DMS53 treated with DMSO at 0.1 percent for 48 hours (cell line): Measurements from ENCODE around the gene LITAF.

Experiments
- DNase-seq: peaks from one replicate; lab custom pipeline; 2025; ENCODE audit not compliant: unreplicated experiment; lab: John Stamatoyannopoulos, UW

LITAF gene

DNA sequence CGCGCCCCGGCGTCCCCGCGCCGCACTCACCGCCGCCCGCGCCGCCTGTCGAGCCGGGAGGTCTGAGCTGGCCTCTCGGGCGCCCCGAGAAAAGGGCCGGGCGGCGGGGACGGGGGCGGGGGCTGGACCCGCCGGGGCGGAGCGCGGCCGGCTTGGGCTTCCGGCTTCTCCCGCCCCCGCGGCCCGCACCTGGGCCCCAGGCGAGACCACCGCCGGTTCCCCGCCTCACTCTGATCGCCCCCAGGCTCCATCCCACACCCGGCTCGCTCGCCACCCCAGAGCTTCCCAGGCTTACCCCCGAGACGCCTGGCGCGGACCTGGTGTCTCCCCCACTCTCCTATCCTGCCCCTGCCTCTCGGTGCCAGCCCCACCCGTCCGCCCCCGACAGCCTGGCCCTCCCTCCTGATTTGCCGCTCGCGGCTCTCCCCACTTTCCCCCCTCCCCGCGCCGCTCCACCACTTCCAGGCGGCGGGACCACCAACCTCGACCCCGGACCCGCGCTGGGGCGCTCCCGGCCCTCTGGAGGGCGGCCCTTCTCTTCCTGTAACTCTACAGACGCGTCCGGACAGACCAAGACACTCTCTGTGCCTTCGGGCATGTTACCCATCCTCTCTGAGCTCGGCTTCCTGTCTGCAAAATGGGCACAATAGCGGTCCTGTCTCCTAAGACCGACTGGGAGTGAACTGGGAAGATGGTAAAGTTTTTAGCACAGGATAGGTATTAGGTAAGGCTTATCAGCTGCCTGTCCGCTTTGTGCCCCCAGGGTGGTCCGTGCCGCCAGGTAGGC, at the start of gene LITAF:
Gene LITAF, minus strand, starts transcription at position 64 of the 787 bp plus-strand sequence. CDS start 30,189 bp downstream, outside the sequence.
- no peak for DNase-seq

DNA sequence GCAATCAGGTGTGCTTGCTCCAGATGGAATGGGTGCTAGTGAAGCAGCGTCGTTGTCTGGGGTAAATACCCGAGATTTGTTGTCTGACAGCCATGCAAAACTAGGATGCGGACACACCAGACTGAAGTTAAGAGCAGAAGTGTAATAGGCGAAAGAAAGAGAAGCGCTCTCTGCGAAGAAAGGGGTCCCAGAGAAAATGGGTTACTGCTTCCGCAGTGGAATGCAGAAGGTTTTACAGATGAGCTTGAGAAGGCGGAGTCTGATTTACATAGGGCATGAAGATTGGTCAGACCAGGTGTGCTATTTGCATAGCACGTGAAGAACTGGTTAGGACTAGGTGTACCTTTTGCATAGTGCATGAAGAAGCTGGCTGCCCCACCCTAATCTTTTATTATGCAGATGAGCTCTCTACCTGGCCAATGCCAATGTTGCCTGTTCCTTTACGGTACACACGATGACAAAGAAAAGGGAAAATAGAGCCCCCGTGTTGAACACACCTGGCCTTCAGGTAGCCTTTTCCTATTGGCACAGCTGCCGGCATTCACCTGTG, 49.5 kb upstream of the LITAF start:
- peak; percentile 93 for DNase-seq

DNA sequence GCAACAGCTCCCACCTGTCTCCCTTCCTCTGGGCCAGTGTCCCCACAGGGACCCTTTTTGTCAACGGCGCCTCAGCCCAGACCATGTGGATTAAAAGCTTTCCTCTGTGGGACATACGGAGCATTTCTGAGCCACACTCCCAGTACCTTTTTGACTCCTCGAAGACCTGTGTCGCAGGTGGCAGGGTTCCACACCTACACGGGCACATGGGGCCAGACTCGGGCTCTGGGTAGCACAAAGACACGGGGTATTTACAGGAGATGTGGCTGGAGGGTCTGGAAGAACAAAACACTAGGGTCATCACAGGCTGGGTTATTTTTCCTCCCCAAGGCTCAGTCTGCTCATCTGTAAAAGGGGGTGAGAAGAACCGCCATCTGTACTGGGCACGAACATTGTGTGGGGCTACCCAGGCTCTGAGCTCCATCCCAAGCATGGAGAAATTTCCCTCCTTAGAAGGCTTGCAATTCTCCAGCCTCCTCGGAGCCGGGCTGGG, 49.0 kb upstream of the LITAF start:
- DNase-seq, result no peak

DNA sequence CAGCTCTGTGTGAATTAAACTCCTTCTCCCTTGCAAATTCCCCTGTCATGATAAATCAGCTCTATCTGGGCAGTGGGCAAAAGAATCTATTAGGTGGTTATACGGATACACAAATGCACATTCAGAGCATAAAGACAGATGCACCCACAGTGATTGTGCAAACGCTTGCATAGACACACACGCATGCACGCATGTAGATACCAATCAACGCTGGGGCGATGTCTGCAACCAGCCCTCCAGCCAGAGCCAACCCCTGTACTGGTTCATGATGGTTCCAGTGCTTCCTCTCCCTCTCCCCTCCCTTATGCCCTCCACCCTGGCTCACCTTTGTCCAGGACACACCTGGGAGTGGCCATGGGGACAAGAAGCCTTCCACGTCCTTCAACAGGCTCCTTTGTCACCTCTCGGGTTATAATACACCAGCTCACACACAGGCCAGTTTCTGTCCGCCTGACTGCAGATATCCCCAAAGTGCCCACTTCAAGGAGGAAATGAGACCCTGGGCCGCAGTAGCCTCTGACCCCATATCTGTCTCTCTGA, 48.5 kb upstream of the LITAF start:
- no peak for DNase-seq

DNA sequence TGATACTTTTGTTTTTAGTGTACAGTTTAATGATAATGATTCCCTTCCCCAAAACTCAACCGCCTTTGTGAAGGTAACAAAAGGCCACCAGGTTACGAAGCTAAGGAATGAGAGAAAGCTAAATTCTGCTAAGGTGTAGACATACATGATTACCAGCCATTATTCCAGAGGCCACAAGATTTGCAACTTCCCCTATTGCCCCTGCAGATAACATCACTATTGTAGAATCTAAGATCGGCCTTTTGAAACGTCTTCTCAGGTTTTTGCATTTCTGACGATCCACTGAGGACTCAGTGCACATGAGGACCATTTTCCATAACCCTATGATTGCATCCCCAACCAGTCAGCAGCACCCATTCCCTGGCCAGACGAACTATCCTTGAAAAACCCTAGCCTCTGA, 47.6 kb upstream of the LITAF start:
- DNase-seq, result no peak

DNA sequence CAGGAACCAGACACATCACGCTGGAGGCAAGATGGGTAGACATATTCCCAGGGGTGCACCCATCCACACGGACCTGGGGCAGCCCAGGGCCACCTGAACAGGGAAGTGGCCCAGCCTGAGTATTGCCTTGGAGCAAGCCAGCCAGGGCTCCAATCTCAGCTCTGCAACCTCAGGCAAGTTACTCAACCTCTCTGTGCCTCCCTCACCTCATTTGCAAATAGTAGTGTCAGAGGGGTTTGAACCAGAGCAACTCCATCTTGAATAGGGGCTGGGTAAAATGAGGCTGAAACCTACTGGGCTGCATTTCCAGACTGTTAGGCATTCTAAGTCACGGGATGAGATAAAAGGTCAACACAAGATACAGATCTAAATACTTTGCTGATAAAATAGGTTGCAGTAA, 46.4 kb upstream of the LITAF start:
- no peak for DNase-seq

DNA sequence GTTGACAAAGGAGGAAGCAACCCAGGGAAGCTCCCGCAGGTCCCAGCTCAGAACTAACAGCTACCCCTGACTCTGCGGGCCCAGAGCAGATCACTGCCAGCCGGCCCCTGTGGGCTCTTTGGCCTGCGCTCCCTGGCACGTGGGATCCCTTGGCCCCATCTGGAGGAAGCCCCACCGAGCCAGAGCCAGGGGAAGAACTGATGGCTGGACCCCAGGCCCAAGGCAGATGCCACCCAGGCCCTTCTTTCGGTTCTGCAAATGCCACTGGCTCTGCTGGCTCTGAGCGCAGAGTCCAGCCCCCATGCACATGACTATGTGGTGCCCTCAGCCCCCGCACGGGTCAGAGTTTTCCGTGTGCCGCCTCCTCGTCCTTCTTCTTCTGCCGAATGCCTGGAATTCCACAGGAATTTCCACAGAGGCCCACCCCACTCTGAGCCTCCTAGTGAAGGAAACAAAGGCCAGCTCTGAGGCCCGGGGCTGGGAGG, 45.8 kb upstream of the LITAF start:
- no peak for DNase-seq

DNA sequence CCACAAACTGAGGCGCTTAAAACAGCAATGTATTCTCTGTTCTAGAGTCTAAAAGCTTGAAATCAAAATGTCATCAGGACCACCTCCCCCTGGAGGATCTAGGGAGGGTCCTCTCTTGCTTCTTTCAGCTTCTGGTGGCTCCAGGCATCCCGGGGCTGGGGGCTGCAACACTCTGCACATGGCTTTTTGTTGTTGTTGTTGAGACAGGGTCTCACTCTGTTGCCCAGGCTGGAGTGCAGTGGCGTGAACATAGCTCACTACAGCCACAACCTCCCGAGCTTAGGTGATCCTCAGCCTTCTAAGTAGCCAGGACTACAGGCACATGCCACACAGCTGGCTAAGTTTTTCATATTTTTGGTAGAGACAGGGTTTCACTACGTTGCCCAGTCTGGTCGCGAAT, 44.5 kb upstream of the LITAF start:
- DNase-seq, result no peak

DNA sequence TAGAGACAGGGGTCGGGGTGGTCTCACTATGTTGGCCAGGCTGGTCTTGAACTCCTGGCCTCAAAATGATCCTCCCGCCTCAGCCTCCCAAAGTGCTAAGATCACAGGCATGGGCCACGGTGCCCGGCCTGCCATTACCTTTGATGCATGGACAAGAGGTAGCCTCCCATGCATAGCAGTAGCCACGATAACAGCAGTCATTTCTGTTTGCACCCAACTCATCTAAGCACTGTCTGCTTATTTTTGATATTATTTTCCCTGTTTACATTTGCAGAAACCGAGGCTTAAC, 44.0 kb upstream of the LITAF start:
- DNase-seq, result no peak

DNA sequence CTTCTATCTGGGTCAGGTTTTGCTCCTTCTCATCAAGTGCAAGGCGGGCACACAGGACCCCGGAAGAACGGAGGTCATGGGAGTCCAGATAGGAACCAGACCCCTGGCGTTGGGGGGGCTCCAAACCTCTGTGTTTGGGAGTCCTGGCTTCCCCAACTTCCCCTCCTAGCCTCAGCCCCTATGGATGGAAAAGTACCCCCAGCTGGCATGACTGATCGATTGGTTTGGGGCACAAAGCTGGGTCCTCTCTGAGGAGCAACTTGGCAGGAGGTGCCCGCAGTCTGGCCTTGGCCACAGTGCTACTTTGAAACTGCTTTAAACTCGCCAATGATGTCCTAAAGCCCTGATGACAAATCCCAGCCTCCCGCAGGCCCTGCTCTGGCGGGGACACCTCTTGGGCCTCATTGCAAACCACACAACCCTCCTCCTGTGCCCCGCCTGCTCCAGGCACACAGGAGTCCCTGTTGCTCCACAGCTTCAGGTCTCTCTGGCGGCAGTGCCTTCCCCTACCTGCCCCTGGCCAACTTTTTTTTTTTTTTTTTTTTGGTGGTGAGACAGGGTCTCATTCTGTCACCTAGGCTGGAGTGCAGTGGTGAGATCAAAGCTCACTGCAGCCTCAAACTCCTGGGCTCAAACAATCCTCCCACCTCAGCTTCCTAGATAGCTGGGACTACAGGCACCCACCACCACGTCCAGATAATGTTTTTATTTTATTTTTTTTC, 43.5 kb upstream of the LITAF start:
- DNase-seq, result no peak

DNA sequence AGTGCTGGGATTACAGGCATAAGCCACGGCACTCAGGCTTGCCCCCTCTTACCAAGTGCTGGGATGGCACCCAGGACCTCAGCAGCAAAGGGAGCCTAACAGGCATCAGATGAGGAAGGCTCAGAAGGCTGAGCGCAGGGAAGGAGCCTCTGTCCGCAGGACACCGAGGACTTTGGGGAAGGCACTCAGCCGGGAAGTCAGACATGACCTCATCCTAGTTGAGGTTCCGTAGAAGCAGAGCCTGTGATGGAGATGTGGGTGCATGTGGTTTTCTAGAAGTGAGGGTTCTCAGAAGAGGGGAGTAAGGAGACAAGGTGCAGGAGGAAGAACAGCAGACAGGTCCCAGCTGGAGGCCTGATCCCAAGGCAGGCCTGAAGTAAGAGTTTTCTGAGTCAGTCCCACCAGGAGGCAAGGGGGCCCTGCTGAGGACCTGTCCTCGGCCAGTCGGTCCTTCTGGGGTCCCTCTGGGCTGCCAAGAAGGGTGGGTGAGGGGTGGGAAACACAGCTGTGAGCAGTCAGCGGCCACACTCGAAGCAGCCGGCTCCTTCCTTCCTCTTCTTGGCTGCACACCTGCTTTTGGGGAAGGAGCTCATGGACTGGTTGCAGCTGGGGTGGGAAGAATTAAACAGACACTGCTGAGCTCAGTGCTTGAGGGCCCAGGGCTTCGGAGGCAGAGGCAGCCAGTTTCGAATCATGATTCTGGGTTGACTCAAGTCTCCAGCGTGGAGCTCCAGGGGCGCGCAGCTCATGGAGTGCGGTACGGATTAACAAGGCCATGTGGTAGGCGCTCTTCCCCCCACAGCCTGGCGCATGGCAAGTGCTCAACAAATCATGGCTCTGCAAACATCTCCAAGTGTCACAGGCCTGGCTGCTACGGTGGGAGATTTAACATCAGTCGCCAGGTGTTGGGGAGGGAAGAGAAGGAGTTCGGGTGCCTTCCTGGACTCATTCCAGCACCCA, 42.6 kb upstream of the LITAF start:
- no peak for DNase-seq

DNA sequence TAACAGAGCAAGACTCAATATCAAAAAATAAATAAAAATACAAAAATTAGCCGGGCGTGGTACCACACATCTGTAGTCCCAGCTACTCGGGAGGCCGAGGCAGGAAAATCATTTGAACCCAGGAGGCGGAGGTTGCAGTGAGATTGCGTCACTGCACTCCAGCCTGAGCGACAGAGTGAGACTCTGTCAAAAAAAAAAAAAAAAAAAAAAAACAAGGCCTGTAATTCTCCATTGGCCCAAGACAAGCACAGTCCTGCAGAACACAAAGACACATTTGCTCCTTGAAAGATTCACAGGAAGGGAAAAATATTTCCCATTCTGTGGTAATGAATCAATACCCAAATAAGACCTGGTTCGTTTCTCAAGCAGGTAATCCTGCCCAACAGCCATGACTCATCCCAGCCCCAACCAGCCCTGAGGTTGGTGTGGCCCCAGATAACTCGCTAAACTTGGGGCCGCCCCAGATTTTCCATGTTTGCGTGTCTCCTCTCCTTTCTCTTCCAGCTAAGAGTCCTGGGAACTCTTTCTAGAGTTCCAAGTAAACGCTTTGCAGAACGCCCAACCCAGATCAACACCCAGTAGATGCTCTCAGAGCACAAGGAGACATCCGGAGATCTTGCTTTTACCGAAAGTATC, 41.2 kb upstream of the LITAF start:
- DNase-seq, result no peak

DNA sequence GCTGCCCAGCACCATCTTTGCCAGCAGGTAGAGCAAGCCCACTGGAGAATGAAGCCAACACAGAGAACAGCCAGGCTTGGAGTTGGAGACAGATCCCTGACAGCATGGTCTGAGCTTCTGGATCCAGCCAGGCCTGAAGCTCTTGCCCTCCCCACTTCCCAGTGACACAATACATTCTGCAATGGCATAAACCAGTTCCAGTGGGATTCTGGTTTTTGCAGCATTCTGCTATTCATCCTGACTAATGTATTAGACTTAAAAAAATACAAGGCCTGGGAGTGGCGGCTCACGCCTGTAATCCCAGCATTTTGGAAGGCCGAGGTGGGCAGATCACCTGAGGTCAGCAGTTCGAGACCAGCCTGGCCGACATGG, 40.6 kb upstream of the LITAF start:
- no peak for DNase-seq

DNA sequence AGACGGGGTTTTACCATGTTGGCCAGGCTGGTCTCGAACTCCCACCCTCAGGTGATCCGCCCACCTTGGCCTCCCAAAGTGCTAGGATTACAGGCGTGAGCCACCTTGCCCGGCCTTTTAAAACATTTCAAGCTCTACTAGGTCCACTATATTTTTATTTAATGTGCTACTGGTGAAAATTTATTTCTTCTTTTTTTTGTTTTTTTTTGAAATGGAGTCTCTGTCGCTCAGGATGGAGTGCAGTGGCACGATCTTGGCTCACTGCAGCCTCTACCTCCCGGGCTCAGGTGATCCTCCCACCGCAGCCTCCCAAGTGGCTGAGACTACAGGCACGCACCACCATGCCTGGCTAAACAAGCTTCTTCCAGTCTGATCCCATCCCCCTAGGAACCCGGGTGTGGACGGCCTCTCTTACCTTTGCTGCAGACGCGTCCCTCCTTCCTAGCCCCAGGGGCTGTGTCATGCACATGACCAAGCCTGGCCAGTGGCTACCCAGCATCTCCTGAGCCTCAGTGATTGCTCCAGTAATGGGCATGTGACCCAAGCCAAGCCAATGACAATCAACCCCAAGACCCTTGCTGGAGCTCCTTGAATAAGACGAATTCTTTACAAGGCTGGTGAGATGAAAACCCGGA, 40.1 kb upstream of the LITAF start:
- DNase-seq, result no peak

DNA sequence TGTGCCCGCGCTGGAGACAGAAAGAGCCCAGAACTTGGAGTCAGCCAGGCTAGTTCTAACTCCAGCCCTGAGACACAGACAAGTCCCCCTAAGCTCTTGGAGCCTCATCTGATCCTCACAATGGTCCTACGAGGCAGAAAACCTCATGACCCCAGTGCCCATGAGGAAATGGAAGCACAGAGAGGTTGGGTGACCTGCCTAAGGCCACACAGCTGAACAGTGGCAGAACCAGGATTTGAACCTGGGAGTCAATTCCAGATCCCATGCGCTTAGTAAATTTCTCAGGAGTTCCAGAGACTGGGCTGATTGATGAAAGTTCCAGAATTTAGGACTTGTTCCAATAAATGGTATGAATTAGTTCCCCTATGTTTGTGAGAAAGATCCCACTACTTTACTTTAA, 39.0 kb upstream of the LITAF start:
- no peak for DNase-seq

DNA sequence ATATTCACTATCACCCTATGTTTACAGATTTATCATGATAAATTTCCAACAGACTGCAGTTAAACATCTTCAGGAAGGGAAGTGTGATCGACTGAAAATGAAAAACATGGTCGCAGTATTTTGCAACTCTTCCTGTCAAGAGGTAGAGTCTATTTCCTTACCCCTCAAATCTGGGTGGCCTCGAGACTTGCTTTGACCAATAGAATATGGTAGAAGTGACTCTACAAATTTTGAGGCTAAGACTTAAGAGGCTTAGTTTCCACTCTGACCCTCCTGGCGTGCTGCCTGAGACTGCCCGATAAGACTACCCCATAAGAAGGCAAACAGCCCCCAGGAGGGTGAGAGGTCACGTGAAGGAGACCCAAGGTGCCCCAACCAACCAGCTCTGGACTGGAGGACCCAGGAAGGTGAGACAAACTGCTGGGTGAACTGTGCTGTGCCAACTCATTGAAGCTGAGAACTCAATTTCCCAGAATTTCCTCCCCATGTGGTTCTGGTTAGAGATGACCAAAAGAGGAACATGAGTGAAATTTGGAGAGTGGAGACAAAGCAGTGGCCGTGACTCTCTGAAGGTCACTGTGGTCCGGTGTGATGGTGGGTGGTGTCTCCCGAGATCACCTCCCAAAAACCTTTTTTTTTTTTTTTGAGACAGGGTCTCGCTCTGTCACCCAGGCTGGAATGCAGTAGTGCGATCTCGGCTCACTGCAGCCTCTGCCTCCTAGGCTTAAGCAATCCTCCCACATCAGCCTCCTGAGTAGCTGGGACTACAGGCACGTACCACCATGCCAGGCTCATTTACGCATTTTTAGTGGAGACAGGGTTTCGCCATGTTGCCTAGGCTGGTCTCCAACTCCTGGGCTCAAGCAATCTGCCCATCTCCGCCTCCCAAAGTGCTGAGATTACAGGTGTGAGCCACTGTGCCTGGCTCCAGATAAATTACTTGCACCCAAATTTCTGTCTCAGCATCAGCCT, 38.2 kb upstream of the LITAF start:
- DNase-seq, result no peak

DNA sequence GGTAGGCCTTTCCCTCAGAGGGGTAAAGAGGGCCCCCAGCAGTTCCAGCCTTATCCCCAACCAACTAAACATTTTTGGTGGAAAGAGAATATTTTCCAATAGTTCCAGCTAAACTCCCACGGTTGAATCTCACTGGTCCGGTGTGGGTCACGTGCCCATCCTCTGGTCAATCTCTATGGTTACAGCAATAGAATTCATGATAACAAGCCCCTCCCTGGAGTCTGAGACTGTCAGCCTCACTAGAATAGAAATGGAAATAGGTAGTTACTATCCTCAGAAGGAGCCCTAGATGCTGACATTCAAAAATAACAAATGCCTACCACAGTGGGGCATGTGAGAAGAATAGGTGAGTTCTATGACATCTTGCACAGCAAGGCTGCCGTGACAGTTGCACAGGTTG, 37.5 kb upstream of the LITAF start:
- DNase-seq, result no peak

DNA sequence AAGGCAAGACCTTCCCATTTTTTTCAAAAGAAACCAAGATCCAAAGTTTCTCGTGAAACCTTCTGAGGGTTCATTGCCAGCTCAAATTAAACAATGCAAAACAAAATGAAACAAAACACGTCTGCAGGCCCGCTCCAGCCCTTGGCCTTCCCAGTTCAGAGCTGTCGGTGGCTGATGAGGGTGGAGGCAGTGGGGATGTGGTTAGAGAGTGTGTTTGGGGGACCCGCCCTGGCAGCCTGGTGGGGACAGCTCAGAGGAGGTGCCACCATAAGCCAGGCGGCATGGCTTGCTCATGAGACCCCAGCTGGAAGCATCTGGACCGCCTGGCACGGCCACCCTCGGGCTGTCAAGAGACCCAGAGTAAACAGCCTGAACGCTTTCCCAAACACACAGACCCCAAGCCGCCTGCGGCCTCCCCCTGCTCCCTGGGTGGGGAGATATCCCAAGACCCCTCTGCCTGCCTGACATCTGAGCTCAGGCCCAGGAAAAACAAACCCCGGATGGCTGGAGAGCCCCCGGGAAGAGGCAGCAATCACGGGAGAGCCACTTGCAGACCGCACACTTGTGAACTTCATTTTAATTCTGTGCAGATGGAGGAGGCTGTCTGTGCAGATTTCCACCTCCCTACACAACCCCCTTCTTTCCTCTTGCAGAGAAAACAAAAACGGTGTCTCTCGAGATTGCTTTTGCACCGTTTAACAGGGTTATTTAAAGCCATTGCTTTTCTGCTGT, 35.4 kb upstream of the LITAF start:
- DNase-seq, result no peak
